Stomach (tissue), 9 donors: ENCODE measurements around the gene PPP1R3E. TPM values are rescaled to one million over a fixed set of nuclear protein-coding genes. Genes with fewer than 3 reads are reported as not detected.

ENCODE experiments used
- DNase-seq, 2 donors: peaks; one replicate each; pipeline versions ENCODE4 v3.0.0 to v3.0.0-alpha.2; 2013 to 2019
- H3K27ac ChIP-seq, 5 donors: fragments of 200-600 bp in 4 of 5; sonication (generic) in 4 of 5; one replicate each; pipeline ENCODE4 v1.5.1; 2013 to 2019; ENCODE audit warnings: mild to moderate bottlenecking in 1 of 5, moderate library complexity in 1 of 5
- H3K27me3 ChIP-seq, 3 donors: fragments of 200-600 bp; sonication (generic); one replicate each; pipeline ENCODE4 v1.5.1; 2017 to 2019; ENCODE audit warnings: mixed run types in 1 of 3
- H3K36me3 ChIP-seq, 4 donors: fragments of 200-600 bp; sonication (generic); 1 replicate in 3 of 4; 2 replicates in 1 of 4; pipeline ENCODE4 v1.5.1; 2016 to 2019
- H3K4me1 ChIP-seq, 4 donors: fragments of 200-600 bp; sonication (generic); one replicate each; pipeline ENCODE4 v1.5.1; 2016 to 2019
- H3K4me3 ChIP-seq, 4 donors: fragments of 200-600 bp; sonication (generic) in 3 of 4; one replicate each; pipeline ENCODE4 v1.5.1; 2016 to 2019; ENCODE audit warnings: mild to moderate bottlenecking in 1 of 4
- H3K9me3 ChIP-seq, 4 donors: fragments of 200-600 bp; sonication (generic); one replicate each; pipeline ENCODE4 v1.5.1; 2016 to 2019
- CTCF ChIP-seq, 7 experiments: fragments of 450-650 bp in 4 of 7; fragments of 200-600 bp in 3 of 7; sonication (generic) in 3 of 7; IDR thresholded peaks; one replicate each; pipeline ENCODE4 v1.5.1; 2016 to 2019; ENCODE audit warnings: antibody characterized with exemption in 7 of 7, control low read depth in 2 of 7, mild to moderate bottlenecking in 1 of 7
- EP300 ChIP-seq: sonication (generic); formaldehyde crosslinking; IDR thresholded peaks from one replicate; pipeline ENCODE4 v1.6.1; 2017; ENCODE audit warnings: antibody characterized with exemption
- POLR2A ChIP-seq, 4 donors: fragments of 450-650 bp; IDR thresholded peaks; one replicate each; pipeline ENCODE4 v1.6.1; 2016; ENCODE audit warnings: antibody characterized with exemption in 4 of 4, control low read depth in 2 of 4, mild to moderate bottlenecking in 1 of 4, moderate library complexity in 1 of 4
- POLR2AphosphoS5 ChIP-seq, 3 donors: sonication (generic); formaldehyde crosslinking; IDR thresholded peaks; one replicate each; pipeline ENCODE4 v1.6.1; 2016; ENCODE audit warnings: antibody characterized with exemption in 3 of 3
- WGBS, 5 donors: extraction: QIAGEN DNeasy Blood & Tissue Kit in 3 of 5; methylation state at CpG; one replicate each; pipeline versions ENCODE4 v1.1.5 to v1.1.7; 2013 to 2018; 5-methylcytosine and 5-hydroxymethylcytosine counted together
- intact Hi-C: fragments of 100-400 bp; cut with DNase I; formaldehyde crosslinking; loops from one replicate; pipeline ENCODE4 v1.15.1; 2023; ENCODE audit warnings: low total_unique reads
- polyA plus RNA-seq, 3 donors: library from polyadenylated mRNA; stranded (reverse); fragments of 200-250 nt; gene quantifications; one replicate each; pipeline ENCODE4 v1.2.3, GENCODE V29; 2013
- total RNA-seq, 5 donors: library from RNA; depleted of rRNA; stranded (reverse); fragments of >200 nt; gene quantifications; one replicate each; pipeline versions ENCODE4 v1.1.0 to v1.2.3, GENCODE V29; 2014 to 2016
- donor health status: healthy with polysubstance abuse.
- donor health status: Bipolar disorder and iron deficiency.
- donor health status: healthy.

PPP1R3E gene
- total and polyA plus RNA-seq, 8 donors, result 1.7 to 17.6 (median 11.5) TPM

GRCh38 chr14:23299986-23300686 lies 2.5 kb downstream of the PPP1R3E start:
- Histone ChIP-seq H3K4me1 (peaks cover 26 to 44% (median 42%) of the 10 kb centered on the region in 4 donors), H3K27me3 (no peaks in the 10 kb centered on the region), H3K4me3 (peak overlapping the region; percentile 67 to 73 (median 72)), H3K9me3 (no peaks in the 10 kb centered on the region), H3K27ac (peak overlapping the region; percentile 93 to 98 (median 98)), H3K36me3 (peaks cover 0 to 23% (median 8%) of the 10 kb centered on the region in 4 donors)
- no peak for DNase-seq
- intact Hi-C loops, result no loop called here
- 51 to 63% (median 56%) methylated on average over 10 of the region's 10 CpGs for WGBS, 5 donors
- no peak for TF ChIP-seq CTCF (IDR thresholded peaks at IDR 0.05)
- TF ChIP-seq POLR2AphosphoS5 (IDR thresholded peaks at IDR 0.05), result no peak
- no peak for TF ChIP-seq POLR2A (IDR thresholded peaks at IDR 0.05)
- TF ChIP-seq EP300, result no peak

GRCh38 chr14:23299211-23299957 lies 3.3 kb downstream of the PPP1R3E start:
- DNase-seq, result peak in 1 of 2 donors; percentile 86
- Histone ChIP-seq H3K27me3 (no peaks in the 10 kb centered on the region), H3K4me3 (peak overlapping the region in 1 of 4 donors; percentile 73), H3K27ac (peak overlapping the region; percentile 51 to 98 (median 98)), H3K4me1 (peaks cover 30 to 51% (median 46%) of the 10 kb centered on the region in 4 donors), H3K36me3 (peaks cover 0 to 23% (median 8%) of the 10 kb centered on the region in 4 donors), H3K9me3 (no peaks in the 10 kb centered on the region)
- intact Hi-C loops, result no loop called here
- WGBS, 5 donors, result 44 to 67% (median 64%) methylated on average over 2 of the region's 2 CpGs
- TF ChIP-seq POLR2A (IDR thresholded peaks at IDR 0.05), result no peak
- TF ChIP-seq EP300, result no peak
- TF ChIP-seq CTCF (IDR thresholded peaks at IDR 0.05), result peak in 1 of 7 experiments; percentile 20
- TF ChIP-seq POLR2AphosphoS5 (IDR thresholded peaks at IDR 0.05), result peak in 1 of 3 donors; percentile 36

GRCh38 chr14:23297611-23298277 lies 4.9 kb downstream of the PPP1R3E start:
- intact Hi-C loops, result no loop called here
- H3K4me3 ChIP-seq, result no peak overlapping the region
- H3K36me3 ChIP-seq, result peaks cover 0 to 23% (median 8%) of the 10 kb centered on the region in 4 donors
- 79 to 82% (median 81%) methylated on average over 7 of the region's 7 CpGs for WGBS, 5 donors
- peaks cover 25 to 45% (median 41%) of the 10 kb centered on the region in 4 donors for H3K4me1 ChIP-seq
- TF ChIP-seq POLR2A (IDR thresholded peaks at IDR 0.05) (no peak), POLR2AphosphoS5 (IDR thresholded peaks at IDR 0.05) (no peak), CTCF (IDR thresholded peaks at IDR 0.05) (no peak), EP300 (no peak)
- H3K27me3 ChIP-seq, result no peaks in the 10 kb centered on the region
- peak overlapping the region in 3 of 5 donors; percentile 98 for H3K27ac ChIP-seq
- H3K9me3 ChIP-seq, result no peaks in the 10 kb centered on the region
- DNase-seq, result no peak

- Histone ChIP-seq H3K36me3 (peaks cover 0 to 23% (median 8%) of the 10 kb centered on the region in 4 donors), H3K9me3 (no peaks in the 10 kb centered on the region), H3K4me1 (peaks cover 24 to 42% (median 36%) of the 10 kb centered on the region in 4 donors), H3K27me3 (no peaks in the 10 kb centered on the region), H3K4me3 (no peak overlapping the region), H3K27ac (peak overlapping the region in 2 of 5 donors; percentile 98)
- TF ChIP-seq EP300 (no peak), CTCF (IDR thresholded peaks at IDR 0.05) (no peak), POLR2AphosphoS5 (IDR thresholded peaks at IDR 0.05) (no peak), POLR2A (IDR thresholded peaks at IDR 0.05) (no peak)
- no peak for DNase-seq
- WGBS, 5 donors, result 83 to 89% (median 85%) methylated on average over 7 of the region's 7 CpGs
- intact Hi-C loops, result no loop called here
These were observed 5.6 kb downstream of the PPP1R3E start for GRCh38 chr14:23297096-23297495.
